NCI-H82 (cell line): Measurements from ENCODE around the gene UPK1A.
"Not testable (repeated sequence)": the region's sequence is repeated elsewhere in the genome, so short reads cannot be mapped to it uniquely, and the experiment has no call there.

Experiments
- DNase-seq: peaks from one replicate; lab custom pipeline; 2025; lab: John Stamatoyannopoulos, UW

The UPK1A gene

DNA sequence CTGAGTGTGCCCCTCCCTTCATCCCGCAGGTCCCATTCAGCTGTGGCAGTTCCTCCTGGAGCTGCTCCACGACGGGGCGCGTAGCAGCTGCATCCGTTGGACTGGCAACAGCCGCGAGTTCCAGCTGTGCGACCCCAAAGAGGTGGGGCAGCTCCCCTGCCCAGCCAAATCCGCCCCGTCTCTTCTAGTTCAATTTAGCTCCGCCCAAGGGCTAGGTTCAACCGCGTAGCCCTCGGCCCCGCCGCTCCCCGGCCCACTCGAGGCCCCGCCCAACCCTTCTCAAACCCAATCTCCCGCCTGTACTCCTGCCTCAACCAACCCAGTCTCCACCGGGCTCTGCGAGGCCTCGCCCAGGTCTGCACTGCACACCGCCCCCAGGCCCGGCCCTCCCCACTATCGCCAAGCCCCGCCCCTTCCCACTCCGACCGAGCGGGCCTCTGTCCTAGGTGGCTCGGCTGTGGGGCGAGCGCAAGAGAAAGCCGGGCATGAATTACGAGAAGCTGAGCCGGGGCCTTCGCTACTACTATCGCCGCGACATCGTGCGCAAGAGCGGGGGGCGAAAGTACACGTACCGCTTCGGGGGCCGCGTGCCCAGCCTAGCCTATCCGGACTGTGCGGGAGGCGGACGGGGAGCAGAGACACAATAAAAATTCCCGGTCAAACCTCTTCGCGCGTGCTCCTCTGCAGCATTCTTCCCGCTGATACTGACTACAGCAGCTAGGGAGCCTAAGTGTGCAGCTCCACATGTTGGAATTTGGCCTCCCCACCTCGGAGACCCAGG lies 21.9 kb upstream of the UPK1A start:
- DNase-seq = peak; percentile 98

GRCh38 chr19:35644987-35645679 lies 21.2 kb upstream of the UPK1A start:
- peak; percentile 91 for DNase-seq

GRCh38 chr19:35645680-35646511 lies 20.4 kb upstream of the UPK1A start:
- DNase-seq = no peak

DNA sequence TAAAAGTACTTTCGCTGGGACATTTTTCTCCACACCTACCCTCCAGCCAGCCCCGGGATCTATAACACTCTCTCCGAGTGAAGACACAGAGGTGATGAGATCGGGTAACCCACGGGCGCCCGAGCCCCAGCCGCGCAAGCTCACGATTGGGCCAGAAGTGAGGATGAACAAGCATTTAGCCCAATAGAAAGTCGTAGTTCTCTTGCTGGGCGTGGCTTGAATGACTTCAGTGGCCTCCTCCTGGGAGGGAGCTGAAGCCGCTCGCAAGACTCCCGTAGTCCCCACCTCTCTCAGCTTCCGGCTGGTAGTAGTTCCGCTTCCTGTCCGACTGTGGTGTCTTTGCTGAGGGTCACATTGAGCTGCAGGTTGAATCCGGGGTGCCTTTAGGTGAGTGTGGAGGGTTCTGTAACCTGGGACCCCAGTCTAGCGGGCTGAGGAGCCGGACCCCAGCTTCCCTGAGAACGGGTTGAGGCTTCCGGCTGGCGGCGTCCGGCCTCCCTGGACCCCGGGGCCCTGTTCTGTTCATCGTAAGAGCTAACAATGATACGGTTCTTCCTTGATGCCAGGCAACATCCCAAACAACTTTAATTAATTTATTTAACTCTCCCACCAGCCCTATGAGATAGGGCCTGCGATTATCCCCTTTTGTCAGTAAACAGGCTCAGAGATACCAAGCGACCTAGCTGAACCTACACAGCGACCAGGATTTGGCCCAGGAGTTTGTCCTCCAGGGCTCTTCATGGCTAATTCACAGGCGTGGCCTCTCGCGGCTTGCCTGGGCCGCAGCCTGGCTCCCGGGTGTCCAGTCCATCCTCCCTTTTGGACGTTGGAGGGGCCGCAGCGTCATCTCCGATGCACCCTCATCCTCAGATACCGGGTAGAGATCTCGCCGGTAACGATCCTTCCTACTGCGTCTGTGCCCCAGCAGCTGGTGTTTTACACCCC lies 18.0 kb upstream of the UPK1A start, which contains the start of gene COX6B1:
TSS of gene COX6B1 (plus strand) at position 307 of the 945 bp plus-strand sequence. CDS start 2,921 bp downstream, outside the sequence.
- peak; percentile 100 for DNase-seq

DNA sequence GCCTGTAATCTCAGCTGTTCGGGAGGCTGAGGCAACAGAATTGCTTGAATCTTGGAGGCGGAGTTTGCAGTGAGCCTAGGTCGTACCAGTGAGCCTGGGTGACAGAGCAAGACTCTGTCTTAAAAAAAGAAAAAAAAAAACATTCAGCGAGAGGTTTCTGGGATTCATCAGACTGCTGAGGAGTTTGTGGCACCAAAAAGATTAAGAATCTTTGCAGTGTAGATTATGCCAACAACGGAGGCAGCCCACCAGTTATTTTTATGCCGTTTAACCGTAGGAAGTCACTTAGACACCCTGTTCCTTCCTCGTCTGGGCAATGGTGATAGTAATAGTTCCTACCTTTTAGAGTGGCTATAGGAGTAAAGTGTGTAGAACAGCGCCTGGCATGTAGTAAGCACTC lies 15.7 kb upstream of the UPK1A start:
- no peak for DNase-seq

- not testable (repeated sequence) for DNase-seq
These were observed 11.5 kb upstream of the UPK1A start for GRCh38 chr19:35654828-35655227.

- DNase-seq = no peak
These were observed 10.7 kb upstream of the UPK1A start for GRCh38 chr19:35655600-35655999.

GRCh38 chr19:35656700-35657099 lies 9.6 kb upstream of the UPK1A start:
- DNase-seq = no peak

DNA sequence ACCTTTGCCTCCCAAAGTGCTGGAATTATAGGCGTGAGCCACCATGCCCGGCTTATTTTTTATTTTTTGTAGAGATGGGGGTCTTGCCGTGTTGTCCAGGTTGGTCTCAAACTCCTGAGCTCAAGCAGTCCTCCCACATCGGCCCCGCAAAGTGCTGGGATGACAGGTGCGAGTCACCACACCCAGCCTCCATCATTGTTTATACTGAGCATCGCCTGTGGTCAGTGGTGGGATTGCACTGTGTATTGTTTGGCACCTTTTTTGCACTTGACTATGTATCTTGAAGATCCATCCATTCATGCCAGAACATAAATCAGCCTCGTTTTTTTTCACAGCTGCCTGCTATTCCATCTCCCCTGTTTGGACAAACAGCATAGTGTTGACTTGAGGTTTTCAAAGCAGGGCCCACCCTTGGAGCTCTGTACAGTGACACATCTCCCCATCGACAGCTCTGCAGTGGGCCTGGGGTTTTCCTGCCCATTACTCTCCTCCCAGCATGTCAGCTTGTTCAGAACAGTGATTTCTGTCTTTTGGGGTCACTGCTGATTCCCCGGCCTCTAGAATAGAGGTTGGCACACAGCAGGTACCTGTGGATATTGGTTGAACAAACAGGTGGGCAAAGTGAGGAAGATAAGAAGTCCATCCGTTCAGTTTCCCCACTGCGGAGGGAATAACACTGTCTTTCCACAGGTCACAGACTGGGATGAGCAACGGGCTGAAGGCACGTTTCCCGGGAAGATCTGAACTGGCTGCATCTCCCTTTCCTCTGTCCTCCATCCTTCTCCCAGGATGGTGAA lies 8.2 kb upstream of the UPK1A start:
- DNase-seq = no peak

DNA sequence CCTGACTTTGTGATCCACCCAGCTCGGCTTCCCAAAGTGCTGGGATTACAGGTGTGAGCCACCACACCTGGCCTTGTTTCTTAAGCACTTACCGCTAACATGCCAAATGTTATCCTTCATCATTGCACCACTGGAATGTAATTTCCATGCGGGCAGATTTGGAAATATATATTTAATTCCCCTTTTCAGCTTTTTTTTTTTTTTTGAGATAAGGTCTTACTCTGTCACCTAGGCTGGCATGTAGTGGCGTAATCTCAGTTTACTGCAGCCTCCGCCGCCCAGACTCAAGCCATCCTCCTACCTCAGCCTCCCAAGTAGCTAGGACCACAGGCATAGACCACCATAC lies 4.3 kb upstream of the UPK1A start:
- no peak for DNase-seq

DNA sequence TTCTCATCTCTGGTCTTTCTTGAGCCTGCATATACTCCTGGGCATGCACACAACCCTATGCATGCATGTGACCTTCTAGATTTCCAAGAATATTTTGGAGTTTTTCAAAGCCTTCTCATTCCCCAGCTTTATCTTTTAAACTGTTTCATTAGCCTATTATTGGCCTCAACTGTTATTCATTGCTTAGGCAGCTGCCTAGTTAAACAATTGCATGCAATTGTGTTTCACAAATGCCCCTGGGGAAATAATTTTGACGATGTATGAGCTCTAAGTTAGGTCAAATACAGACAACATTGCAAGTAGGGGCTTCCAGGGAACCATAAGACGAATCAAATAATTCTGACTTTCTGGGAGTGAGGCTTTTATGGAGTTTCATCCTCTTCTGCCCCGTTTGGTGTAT lies 2.3 kb upstream of the UPK1A start:
- no peak for DNase-seq

- no peak for DNase-seq
These were observed 1.2 kb upstream of the UPK1A start for GRCh38 chr19:35665157-35665556.

- DNase-seq = no peak
These were observed 713 bp upstream of the UPK1A start for GRCh38 chr19:35665604-35666003.

DNA sequence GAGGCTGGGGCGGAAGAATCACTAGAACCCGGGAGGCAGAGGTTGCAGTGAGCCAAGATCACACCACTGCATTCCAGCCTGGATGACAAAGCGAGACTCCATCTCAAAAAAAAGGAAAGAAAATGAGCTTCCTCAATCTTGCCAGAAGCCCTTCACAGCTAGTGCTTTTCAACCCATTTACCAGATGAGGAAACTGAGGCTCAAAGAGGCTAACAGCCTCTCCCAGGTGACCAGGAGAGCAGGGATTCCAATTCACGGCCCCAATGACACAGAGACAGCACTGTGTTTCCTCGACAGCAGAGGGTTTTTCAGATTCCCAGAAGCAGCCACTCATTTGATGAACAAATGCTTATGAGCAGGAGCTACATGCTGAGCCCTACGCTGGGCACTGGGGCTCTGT lies 3.2 kb downstream of the UPK1A start:
- no peak for DNase-seq

DNA sequence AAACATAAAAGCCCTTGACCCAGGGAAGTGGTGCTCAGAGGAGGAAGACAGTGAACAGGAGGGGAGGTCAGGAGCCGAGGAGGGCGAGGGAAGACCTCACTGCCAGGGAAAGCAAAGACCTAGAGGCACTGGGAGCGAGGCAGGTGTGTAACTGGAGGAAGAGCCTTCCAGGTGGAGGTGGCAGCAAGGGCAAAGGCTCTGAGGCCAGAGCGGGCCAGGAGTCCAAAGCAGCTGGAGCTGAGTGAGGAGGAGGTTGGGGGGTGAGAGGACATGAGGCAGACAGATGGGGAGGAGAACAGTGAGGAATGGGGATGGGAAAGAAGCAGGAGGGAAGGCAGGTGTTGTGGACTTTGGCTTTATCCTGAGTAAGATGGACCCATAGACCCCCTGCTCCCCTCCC lies 3.7 kb downstream of the UPK1A start:
- DNase-seq = no peak

GRCh38 chr19:35670686-35671085 lies 4.4 kb downstream of the UPK1A start:
- no peak for DNase-seq

GRCh38 chr19:35671818-35672217 lies 5.5 kb downstream of the UPK1A start:
- no peak for DNase-seq

- peak; percentile 52 for DNase-seq
These were observed 6.9 kb downstream of the UPK1A start for GRCh38 chr19:35673121-35673804.

DNA sequence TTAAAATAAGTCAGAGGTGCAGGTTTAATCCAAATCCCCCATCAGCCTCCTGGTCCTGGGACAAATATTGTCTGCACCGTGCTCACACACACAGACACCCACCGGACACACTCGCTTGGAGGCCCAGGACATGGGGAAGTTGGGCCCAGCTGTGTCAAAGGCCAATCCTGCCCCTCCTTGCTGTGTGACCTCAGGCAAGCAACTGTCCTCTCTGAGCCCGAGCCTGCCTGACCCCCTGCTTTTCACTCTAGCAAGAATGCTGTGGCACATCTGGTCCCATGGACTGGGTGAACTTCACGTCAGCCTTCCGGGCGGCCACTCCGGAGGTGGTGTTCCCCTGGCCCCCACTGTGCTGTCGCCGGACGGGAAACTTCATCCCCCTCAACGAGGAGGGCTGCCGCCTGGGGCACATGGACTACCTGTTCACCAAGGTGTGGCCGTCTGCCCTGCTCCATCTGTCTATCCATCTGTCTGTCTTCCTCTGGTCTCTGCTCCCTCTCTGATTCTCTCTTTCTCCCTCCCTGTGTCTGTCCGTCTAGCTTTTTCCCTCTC lies 9.3 kb downstream of the UPK1A start:
- no peak for DNase-seq

DNA sequence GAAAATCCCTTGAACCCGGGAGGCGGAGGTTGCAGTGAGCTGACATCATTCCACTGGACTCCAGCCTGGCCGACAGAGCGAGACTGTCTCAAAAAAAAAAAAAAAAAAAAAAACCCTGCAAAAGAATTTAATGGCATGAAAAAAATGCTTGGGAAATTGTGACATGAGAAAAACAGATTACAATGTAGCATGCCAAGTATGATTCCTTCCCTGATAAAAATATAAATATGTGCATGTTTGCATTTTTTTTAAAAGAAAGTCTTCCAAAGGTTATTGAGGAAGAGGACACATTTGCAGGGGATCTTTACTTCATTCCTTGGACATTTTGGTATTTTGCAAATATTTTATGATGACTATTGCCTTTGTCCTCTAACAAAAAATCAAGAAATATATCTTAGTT lies 23.5 kb downstream of the UPK1A start:
- no peak for DNase-seq
